HG03354 (cell line): ENCODE measurements around the gene USP3.
"Not testable (repeated sequence)": the region's sequence is repeated elsewhere in the genome, so short reads cannot be mapped to it uniquely, and the experiment has no call there.

ENCODE experiments used
- ATAC-seq: cut with Tn5 transposase; IDR thresholded peaks from one replicate; pipeline ENCODE4 v1.9.1; 2021; ENCODE audit warnings: mild to moderate bottlenecking; ENCODE audit not compliant: unreplicated experiment, poor library complexity, severe bottlenecking

Gene USP3

GRCh38 chr15:63601704-63602185, 97.4 kb downstream of the USP3 start:
- no peak for ATAC-seq

DNA sequence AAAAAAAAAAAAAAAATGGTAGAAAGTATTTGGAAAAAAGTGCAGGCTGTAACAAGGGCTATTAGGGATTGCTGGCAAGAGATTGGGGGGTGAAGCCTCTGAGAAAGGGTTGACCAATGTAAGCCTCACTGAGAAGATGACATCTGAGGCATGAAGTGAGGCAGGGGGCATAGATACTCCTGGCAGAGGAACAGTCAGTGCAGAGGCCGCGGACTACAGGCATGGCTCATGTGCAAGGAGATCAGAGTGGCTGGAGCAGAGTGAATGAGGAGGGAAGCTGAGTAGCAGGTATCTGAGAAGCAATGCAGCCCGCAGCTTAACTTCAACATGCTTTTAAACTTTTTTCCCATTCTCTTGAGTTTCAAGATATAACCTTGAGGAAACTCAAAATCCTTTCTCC, 98.2 kb downstream of the USP3 start:
- no peak for ATAC-seq

GRCh38 chr15:63603516-63603915, 99.1 kb downstream of the USP3 start:
- ATAC-seq, result no peak

GRCh38 chr15:63604281-63604680, 99.9 kb downstream of the USP3 start:
- ATAC-seq, result no peak

DNA sequence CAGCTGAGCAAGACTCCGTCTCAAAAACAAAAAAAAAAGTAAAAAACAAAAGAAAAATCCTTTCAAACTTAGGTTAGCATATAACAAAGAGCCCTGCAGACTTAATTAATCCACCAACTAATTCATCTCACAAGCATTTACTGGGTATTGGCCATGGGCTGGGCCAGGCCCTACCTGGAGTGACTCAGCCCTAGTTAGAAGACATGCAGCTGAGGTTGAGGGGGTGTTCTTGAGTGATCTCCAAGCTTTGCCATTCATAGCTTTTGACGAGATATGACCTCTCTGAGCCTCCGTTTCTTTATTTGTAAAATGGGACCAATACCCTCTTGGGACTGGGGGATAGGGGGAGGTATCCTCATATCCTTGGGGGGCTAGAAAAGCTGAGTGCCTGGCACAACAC, 100.6 kb downstream of the USP3 start:
- no peak for ATAC-seq

DNA sequence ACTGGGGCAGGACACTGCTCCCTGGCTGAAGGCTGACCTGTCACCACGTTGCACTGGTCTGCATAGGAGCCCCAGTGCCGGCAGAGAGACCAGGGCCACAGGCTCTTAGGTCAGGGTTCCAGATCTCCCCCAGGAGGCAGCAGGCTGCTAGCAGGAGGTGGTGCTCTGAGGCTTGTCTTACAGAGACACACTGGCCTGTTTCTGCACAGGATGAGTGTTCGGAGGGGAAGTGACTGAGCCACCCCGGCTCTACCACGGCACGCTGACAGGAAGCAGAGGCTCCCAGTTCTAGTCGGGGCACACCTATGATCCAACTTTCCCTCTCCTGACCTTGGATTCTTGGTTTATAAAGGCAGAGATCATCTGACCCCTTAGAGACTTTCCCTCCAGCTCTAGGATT, 101.4 kb downstream of the USP3 start:
- no peak for ATAC-seq

- no peak for ATAC-seq
These were observed 101.9 kb downstream of the USP3 start for GRCh38 chr15:63606308-63606707.

- ATAC-seq, result no peak
These were observed 104.6 kb downstream of the USP3 start for GRCh38 chr15:63608989-63609388.

DNA sequence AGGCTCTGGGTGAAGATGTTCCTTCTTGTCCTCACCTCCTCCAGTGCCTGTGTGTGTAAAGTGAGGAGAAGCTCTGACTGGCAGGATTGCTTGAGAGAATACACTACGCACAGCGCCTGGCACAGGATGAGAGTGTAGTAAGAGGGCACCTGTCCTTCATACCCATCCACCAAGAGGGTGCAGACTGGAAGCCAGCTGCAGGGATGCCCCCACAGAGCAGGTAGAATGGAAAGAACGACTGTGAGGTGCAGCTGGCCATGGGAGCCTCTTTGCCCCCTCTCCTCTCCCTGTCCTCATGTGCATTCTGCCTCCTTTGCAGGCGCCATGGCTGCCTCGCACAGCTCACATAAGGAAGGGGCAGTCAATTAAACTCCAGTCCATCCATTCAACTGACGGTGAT, 105.1 kb downstream of the USP3 start:
- ATAC-seq, result no peak

- peak; percentile 80 for ATAC-seq
These were observed 105.9 kb downstream of the USP3 start for GRCh38 chr15:63610209-63610841.

- no peak for ATAC-seq
These were observed 106.8 kb downstream of the USP3 start for GRCh38 chr15:63611177-63611576.

- no peak for ATAC-seq
These were observed 107.9 kb downstream of the USP3 start for GRCh38 chr15:63612300-63612699.

DNA sequence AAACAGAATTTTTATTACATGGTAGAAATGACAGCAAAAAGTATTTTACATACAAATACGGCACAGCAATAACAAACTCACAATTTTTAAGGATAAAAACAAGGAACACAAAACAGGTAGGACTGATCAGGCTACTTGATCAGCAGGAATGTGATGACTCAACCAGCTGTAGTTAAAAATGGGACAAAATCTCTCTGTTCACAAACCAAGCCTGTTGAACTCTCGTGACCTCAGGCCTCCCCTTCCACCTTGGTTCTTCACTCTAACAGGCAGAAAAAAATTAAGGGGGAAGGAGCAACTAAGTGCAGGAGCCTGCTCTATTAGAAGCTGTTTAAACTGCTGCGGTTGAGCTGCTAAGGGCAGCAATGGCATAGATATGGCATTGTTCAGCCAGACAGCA, 111.5 kb downstream of the USP3 start:
- no peak for ATAC-seq

- ATAC-seq, result not testable (repeated sequence)
These were observed 112.8 kb downstream of the USP3 start for GRCh38 chr15:63617147-63617546.

DNA sequence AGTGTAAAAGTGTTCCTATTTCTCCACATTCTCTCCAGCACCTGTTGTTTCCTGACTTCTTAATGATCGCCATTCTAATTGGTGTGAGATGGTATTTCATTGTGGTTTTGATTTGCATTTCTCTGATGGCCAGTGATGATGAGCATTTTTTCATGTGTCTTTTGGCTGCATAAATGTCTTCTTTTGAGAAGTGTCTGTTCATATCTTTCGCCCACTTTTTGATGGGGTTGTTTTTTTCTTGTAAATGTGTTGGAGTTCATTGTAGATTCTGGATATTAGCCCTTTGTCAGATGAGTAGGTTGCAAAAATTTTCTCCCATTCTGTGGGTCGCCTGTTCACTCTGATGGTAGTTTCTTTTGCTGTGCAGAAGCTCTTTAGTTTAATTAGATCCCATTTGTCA, 113.2 kb downstream of the USP3 start:
- ATAC-seq, result not testable (repeated sequence)

DNA sequence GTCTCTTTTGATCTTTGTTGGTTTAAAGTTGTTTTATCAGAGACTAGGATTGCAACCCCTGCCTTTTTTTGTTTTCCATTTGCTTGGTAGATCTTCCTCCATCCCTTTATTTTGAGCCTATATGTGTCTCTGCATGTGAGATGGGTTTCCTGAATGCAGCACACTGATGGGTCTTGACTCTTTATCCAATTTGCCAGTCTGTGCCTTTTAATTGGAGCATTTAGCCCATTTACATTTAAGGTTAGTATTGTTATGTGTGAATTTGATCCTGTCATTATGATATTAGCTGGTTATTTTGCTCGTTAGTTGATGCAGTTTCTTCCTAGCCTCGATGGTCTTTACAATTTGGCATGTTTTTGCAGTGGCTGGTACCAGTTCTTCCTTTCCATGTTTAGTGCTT, 116.4 kb downstream of the USP3 start:
- not testable (repeated sequence) for ATAC-seq

DNA sequence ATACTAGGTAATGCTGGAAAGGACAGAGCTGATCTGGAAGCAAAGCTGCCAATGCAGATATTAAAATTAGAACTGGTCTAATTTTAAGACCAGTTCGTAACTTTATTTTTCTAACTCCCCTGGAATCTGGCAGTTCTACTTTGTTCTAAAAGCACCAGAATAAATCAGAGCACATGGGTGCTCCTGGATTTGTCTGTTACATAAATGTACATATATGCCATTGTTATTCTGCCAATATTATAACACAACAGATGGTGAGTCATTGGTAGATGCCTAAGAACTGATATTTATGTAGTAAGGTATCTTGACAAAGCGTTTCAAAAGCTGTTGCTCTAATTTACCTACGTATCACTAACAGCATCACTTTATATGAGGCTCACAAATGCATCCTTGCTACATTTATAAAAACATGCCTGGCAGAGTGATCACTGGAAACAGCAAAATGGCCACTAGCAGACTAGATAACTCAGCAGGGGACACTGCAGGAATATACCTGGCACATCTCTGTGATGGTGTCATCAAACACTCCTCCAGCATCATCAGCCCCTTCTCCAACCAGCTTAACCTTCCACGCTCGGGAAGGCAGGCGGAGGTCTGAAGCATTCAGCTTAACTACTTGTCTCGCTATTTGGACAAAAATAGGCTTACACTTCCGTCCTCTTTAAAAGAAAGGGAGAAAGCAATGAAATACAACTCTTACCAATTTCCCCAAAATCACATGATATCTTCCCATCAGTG, 119.0 kb downstream of the USP3 start:
- no peak for ATAC-seq

GRCh38 chr15:63626955-63627354, 122.6 kb downstream of the USP3 start:
- ATAC-seq, result peak; percentile 59

DNA sequence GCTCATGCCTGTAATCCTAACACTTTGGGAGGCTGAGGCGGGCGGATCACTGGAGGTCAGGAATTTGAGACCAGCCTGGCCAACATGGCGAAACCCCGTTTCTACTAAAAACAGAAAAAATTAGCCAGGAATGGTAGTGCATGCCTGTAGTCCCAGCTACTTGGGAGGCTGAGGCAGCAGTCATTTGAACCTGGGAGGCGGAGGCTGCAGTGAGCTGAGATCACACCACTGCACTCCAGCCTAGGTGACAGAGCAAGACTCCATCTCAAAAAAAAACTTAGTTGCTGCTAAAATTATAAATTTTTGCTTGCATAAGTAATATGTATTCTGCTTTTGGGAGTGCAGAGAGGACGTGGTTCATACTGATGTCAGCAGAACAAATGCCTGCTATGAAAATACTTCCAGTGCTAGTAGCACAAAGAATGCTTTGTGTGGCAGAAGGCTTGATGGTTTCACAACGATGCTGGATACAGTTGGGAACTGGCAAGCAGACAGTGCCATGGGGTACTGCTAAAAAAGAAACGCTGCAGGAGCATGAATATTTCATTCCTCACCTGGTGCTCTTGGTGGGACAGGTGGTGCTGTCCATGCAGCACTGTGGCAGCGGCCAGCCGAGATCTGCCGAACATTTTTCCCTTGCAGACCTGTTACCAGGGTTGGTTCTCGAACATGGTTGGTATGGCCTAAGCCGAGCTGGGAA, 123.9 kb downstream of the USP3 start:
- ATAC-seq, result no peak

DNA sequence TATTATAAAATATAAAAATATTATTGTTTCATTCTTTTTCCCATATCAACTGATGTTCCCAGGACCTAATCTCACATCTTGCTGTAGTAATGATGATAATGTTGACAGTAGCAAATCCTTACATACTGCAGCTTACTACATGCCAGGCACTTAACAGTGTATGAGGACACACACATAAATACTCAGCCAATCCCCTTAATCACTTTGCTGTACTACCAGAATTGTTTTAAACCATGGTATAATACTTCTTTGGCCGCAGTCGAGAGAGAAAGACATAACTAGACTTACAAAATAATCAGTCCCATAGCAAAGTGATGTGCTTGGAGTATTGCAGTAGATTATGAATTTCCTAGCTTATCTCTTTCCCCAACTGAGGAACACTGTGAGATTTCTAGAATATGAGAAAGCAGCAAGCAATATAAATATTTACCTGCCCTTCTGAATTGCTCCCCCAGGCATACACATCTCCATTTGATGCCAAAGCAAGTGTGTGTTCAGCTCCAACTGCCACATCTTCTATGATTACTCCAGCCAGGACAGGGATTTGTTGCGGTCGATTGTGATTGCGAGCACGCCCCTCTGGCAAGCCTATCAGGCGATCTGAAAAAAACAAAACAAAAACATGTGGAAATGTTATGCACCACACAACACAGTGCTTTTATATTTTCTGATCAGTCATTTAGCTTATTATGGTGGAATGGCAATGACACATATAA, 125.8 kb downstream of the USP3 start:
- no peak for ATAC-seq
